NCI-H1694 treated with DMSO at 0.1 percent for 48 hours (cell line): Measurements from ENCODE around the gene UNG.

Experiments used
- DNase-seq: peaks from one replicate; lab custom pipeline; 2025; lab: John Stamatoyannopoulos, UW

Gene UNG

GRCh38 chr12:109089683-109090082 is 7.7 kb upstream of the UNG start:
- no peak for DNase-seq

- no peak for DNase-seq
These were observed 4.8 kb upstream of the UNG start for GRCh38 chr12:109092497-109093021.

GRCh38 chr12:109093022-109093918 is 4.1 kb upstream of the UNG start, which contains the start of gene ALKBH2:
Gene ALKBH2, minus strand, starts transcription at chr12:109093472. Its CDS starts 686 bp downstream, at chr12:109092786.
- DNase-seq, result peak; percentile 87

- DNase-seq, result no peak
These were observed 310 bp upstream of the UNG start for GRCh38 chr12:109097140-109097434.

- no peak for DNase-seq
These were observed 797 bp downstream of the UNG start for GRCh38 chr12:109098183-109098604.

GRCh38 chr12:109098651-109099050 is 1.3 kb downstream of the UNG start:
- no peak for DNase-seq

- no peak for DNase-seq
These were observed 2.1 kb downstream of the UNG start for GRCh38 chr12:109099431-109100020.

- DNase-seq, result no peak
These were observed 3.3 kb downstream of the UNG start for GRCh38 chr12:109100741-109101140.

GRCh38 chr12:109102491-109102890 is 5.1 kb downstream of the UNG start:
- no peak for DNase-seq

- DNase-seq, result no peak
These were observed 7.8 kb downstream of the UNG start for GRCh38 chr12:109105176-109105575.

- DNase-seq, result no peak
These were observed 12.5 kb downstream of the UNG start for GRCh38 chr12:109109746-109110350.

- no peak for DNase-seq
These were observed 13.6 kb downstream of the UNG start for GRCh38 chr12:109110988-109111495.

GRCh38 chr12:109112720-109113465 is 15.5 kb downstream of the UNG start:
- DNase-seq, result no peak

- no peak for DNase-seq
These were observed 16.4 kb downstream of the UNG start for GRCh38 chr12:109113661-109114321.

GRCh38 chr12:109114644-109115043 is 17.2 kb downstream of the UNG start:
- no peak for DNase-seq

GRCh38 chr12:109115404-109115757 is 18.0 kb downstream of the UNG start:
- DNase-seq, result no peak

GRCh38 chr12:109115758-109116610 is 18.6 kb downstream of the UNG start, which contains the start of gene ACACB:
Gene ACACB, plus strand, starts transcription at chr12:109116587. Its CDS starts 22,819 bp downstream, at chr12:109139406.
- no peak for DNase-seq

- no peak for DNase-seq
These were observed 19.2 kb downstream of the UNG start for GRCh38 chr12:109116611-109116949.

- DNase-seq, result no peak
These were observed 22.7 kb downstream of the UNG start for GRCh38 chr12:109120095-109120494.

- no peak for DNase-seq
These were observed 23.2 kb downstream of the UNG start for GRCh38 chr12:109120557-109120956.
